HG03064 (cell line): ENCODE data around the gene MAPK1.
"Not testable (repeated sequence)": the region's sequence is repeated elsewhere in the genome, so short reads cannot be mapped to it uniquely, and the experiment has no call there.

Experiments
- ATAC-seq: cut with Tn5 transposase; IDR thresholded peaks from one replicate; pipeline ENCODE4 v1.9.1; 2021; ENCODE audit warnings: low read depth; ENCODE audit not compliant: unreplicated experiment

MAPK1 gene

DNA sequence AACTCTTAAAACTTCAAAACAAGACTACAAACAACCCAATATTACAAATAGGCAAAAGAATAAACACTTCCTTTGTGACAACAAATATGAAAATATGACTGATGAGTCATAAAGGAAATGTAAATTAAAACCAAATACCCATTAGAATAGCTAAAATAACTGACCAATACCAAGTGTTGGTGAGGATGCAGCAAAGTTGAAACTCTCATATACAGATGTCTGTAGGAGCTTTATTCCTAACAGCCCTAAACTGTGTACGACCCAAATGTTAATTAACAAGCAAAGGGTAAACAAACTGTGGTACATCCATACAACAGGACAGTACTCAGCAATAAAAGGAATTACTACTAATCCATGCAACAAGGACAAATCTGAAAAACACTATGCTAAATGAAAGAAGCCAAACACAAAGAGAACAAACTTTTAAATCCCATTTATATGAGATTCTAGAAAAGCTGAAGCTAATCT, 43.0 kb downstream of the MAPK1 start:
- ATAC-seq = no peak

DNA sequence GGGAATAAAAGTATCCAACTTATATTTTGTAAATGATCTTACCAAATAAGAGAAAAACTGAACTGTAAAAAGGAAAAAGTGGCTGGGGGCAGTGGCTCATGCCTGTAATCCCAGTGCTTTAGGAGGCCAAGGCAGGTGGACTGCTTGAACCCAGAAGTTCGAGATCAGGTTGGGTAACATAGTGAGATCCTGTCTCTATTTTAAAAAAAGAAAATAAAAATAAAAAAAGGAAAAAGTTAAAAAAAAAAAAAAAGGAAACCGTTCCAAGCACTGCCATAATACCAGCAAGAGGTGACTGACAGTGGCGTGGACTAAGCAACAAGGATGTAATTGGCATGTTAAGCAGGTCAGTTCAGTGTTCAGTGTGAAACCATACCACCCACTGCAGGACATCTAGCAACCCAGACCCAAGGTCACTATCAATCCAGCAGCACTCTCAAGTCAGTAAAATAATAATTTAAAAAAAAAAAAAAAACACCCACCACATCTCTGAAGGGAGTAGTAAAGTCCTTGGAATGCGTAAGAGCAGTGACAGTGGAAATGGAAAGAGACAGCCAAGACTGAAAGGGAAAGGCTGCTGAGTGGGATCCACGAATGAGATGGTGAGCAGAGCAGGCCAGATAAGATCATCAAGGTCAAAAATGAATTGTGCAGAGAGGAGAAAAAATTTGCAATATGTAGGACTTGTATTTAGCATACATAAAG, 43.6 kb downstream of the MAPK1 start:
- no peak for ATAC-seq

DNA sequence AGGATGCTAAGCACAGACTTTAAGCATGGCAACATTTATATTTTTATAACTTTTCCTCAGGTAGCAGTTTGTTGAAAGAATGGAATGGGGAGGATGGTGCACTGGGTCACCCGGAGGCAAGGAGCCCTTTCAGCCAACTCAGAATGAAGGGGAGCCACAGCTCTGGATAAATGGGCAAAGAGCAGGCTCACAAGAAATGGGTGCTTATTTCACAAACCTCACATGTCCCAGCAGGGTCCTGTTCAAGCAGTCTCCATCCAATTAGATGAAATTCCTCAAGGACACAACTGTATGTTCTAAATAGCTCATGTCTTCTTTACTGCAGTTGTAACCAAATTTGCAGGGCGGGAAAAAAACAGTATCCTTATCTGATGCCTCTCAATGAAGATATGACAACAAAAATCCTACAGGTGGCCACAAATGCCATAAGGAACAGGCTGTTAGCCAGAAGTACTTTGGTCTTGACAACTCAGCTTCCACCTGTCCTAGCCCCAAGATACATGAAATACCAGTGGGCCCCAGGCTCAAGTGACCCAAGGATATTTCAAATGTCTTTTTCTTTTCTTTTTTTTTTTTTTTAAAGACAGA, 48.2 kb downstream of the MAPK1 start:
- no peak for ATAC-seq

DNA sequence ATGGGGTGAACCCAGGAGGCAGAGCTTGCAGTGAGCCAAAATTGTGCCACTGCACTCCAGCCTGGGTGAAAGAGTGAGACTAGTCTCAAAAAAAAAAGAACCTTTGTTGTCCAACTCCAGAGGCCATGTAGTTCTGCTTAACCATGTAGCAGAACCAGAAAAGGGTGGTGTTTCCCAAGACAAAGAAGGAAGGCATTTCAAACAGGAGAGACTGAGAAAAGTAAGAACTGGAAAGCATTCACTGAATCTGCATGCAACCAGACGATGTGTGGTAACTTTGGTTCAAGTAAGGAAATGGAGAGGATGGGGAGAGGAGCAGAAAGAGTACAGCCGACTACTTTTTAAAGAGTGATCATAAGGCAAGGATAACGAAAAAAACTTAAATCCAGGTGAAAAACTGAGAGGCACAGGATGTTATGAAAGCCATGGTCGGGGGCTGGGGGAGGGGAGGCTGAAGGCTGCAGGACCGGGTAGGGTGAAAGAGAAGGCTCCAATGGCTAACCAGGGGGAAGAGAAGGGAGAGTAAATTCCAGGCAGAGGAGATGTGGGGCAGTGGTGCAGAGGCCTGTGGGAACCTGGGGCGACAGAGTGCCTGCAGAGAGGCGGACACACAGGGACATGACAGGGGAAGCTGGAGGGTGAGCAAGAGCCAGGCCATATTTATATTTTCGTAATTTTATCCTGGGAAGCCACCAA, 48.8 kb downstream of the MAPK1 start:
- no peak for ATAC-seq

DNA sequence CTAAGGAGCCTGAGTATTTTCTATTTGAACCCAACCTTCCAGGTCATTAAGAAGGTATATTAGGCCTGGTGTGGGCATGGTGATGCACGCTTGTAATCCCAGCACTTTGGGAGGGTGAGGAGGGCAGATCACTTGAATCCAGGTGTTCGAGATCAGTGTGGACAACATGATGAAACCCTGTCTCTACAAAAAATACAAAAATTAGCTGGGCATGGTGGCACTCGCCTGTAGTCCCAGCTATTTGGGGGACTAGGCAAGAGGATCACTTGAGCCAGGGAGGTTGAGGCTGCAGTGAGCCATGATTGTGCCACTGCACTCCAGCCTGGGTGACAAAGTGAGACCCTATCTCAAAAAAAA, 50.0 kb downstream of the MAPK1 start:
- not testable (repeated sequence) for ATAC-seq

DNA sequence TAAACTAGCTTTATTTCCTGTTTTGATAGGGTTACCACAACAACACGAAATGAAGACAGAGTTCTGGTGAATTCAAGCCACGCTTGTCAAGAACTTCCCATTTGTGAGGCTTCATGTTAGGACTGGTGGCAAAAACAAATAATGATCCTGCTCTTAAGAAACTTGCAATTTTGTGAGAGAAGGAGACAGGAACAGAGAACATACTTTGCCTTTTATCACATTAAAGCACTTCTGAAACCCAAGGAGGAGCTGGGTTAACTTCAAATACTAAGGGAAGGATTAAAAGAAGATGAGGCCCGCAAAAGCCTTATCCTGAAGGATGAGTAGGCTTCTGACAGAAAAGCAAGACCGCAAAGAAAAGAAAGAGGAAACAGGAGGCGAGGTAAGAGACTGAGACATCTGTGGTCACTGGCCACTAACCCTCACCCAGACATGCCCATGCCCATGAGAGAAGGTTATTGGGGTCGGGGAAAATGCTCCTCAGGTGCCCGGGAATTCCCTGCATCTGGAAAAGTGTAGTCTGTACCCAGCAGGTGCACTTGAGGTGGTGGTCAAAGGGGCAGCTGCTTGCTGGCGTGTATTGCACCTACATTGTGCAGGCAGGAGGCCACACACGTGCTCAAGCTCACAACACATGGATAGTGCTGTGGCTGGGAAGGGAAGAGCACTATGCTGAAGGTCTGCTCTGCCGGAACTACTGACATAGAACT, 50.5 kb downstream of the MAPK1 start:
- no peak for ATAC-seq

DNA sequence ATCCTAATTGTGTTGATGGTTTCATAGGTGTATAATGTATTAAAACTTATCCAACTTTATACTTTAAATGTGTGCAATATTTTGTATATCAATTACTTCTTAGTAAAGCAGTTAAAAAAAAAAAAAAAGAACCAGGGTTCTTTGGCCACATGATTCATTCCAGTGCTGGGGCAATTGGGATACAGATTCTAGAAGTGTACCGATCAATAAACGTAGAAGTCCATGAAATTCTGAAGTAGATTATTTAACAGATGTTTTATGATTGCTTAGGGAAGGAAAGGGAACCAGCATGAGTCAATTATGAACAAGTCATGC, 51.0 kb downstream of the MAPK1 start:
- no peak for ATAC-seq

DNA sequence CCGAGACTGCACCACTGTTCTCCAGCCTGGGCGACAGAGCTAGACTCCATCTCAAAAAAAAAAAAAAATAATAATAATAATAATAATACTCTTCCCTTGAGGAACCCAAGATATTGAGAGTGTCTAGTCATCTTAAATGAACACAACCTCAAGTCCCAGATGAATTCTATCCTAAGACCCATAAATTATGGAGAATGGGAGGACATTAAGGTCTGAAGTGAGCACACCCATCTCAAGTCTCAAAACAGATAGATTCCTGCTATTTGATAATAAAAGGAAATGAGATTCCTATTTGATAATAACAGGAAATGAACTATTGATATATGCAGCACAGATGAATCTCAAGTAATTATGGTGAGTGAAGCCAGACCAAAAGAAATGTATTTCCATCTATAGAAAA, 51.5 kb downstream of the MAPK1 start:
- no peak for ATAC-seq

DNA sequence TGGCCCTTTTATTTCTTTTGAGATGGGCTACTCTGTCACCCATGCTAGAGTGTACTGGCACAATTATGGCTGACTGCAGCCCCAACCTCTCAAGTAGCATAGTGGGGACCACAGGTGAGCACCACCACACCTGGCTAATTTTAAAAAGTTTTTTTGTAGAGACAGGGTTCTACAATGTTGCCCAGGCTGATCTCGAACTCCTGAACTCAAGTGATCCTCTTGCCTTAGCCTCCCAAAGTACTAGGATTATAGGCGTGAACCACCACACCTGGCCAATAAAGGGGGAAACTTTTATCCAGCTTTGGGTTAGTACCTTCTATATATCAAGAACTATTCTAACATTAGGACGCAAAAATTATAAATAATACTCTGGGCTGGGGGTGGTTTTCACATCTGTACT, 52.1 kb downstream of the MAPK1 start:
- ATAC-seq = no peak

DNA sequence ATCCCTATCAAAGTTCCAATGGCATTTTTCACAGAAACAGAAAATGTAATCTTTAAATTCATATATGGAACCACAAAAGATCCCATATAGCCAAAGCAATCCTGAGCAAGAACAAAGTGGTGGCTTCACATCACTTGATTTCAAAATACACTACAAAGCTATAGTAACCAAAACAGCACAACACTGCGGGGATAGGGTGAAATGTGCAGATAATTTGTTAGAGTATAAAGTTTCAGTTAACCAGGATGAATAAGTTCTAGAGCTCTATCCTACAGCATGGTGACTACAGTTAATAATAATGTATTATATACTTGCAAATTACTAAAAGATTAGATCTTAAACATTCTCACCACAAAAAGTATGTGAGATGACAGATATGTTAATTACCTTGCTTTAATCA, 55.5 kb downstream of the MAPK1 start:
- ATAC-seq = no peak

DNA sequence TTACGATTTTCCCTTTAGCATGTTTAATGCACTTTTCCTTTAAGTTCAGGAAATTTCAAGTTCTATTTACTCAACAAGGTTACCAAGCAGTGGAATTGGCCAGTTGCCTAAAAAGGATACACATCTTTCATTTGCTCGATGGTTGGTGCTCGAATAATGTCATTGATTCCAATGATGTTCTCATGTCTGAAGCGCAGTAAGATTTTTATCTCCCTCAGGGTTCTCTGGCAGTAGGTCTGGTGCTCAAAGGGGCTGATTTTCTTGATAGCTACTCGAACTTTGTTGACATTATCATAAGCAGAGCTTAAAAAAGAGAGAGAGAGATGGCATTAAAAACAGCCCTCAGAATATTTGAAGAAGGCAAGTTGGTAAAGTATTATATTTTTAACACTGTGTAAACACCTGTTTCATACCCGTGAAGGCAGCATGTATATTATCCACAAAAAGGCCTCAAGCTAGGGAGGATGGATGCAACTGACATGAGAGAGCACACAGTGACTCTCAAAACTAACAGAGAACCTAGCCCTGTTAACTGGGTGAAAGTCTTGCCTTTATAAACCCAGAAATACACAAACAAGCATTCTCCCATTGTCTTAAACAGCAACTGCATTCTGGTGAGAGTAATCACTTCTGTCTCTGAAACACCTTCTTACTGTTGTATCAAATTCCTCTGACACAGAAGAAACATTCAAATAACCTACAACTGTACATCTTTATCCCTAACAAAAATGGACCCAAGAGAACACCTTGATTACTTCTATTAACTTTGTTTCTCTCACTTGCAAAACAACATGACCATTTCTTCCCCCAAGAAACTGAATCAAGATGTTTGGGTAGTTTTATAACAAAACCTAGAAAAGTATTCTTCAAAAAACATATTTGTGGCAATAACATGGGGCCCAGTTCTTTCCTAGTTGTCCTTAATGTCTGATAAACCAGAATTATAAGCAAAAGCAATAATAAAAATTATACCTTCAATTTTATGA, 59.6 kb downstream of the MAPK1 start:
- no peak for ATAC-seq

DNA sequence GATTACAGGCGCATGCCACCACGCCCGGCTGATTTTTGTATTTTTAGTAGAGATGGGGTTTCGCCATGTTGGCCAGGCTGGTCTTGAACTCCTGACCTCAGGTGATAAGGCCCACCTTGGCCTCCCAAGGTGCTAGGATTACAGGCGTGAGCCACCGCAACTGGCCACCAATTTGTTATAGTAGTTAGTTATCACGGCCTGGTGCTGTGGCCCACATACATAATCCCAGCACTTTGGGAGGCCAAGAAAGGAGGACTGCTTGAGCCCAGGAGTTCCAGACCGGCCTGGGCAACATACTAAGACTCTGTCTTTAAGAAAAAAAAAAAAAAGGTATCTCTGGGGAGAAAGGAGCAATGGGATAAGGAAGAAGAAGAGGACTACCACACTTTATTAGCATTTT, 62.1 kb downstream of the MAPK1 start:
- ATAC-seq = not testable (repeated sequence)

DNA sequence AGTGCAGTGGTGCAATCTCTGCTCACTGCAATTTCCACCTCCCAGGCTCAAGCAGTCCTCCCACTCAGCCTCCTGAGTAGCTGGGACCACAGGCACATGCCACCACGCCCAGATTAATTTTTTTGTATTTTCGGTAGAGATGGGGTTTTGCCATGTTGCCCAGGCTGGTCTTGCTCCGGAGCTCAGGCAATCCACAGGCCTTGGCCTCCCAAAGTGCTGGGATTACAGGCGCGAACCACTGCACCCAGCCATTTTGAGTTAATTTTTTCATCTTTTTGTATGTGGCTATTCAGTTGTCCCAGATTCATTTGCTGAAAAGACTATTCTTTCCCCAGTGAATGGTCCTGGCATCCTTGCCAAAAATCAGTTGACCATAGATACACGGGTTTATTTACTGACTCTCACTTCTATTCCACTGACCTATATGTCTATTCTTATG, 63.6 kb downstream of the MAPK1 start:
- no peak for ATAC-seq

DNA sequence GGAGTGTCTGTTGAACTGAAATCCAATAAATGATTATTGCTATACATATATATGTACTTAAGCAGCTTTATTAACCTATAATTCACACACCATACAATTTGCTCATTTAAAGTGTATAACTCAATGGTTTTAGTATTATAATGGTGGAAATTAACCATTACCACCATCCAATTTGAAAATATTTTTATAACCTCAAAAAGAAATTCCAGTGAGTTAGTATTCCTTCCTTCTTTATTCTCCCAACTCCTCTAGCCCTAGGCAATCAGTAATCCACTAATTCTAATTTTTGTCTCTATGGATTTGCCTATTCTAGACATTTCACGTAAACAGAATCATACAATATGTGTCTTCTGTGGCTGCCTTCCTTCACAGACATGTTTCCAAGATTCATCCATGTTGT, 64.8 kb downstream of the MAPK1 start:
- ATAC-seq = no peak

DNA sequence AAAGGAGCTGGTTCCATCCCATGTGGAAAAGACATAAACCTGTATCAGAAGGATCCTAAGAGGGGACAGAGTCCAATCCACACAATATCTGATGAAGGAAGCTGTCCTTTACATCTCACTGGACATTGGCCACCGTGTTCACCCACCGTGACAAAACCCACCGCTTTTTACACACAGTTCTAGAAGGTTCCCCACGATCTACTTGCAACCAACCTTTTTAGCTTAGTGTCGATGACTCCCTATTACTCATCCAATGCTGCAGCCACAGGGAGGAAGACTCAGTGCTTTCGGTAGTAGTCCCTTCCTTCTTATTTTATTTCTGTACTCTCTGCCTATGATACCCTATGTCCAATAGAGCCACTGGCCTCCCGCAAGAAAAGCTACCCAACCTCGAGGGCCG, 65.4 kb downstream of the MAPK1 start:
- no peak for ATAC-seq

DNA sequence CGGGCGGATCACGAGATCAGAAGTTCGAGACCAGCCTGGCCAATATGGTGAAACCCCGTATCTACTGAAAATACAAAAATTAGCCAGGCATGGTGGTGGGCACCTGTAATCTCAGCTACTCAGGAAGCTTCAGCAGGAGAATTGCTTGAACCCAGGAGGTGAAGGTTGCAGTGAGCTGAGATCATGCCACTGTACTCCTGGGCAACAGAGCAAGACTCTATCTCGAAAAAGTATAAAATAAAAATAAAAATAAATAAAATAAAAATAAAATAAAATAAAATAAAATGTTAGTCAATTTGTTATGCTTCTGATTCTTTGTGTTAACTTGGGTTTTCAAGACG, 66.2 kb downstream of the MAPK1 start:
- not testable (repeated sequence) for ATAC-seq

DNA sequence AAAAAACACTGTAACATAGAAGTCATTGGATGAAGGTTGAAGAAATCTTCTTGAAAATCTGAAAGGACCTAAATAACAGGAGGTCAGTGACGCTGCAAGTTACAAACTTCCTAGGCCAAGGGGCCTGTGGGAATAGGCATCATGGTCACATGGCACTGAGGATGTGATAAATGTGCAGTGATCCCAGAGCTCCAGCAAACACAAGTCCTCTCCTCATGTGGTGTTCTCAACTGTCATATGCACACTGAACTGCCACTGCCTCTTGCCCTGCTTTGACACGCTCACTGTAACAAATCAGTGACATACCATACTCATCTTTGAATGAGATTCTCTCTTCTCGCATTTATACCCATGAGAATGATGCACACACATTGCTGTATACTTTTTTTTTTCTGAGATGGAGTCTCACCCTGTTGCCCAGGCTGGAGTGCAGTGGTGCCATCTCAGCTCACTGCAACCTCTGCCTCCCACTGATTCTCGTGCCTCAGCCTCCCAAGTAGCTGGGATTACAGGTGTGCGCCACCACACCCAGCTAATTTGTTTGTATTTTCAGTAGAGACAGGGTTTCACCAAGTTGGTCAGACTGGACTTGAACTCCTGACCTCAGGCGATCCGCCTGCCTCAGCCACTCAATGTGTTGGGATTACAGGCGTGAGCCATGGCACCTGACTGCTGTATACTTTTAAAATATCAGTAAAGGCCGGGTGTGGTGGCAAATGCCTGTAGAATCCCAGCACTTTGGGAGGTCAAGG, 66.7 kb downstream of the MAPK1 start:
- no peak for ATAC-seq

DNA sequence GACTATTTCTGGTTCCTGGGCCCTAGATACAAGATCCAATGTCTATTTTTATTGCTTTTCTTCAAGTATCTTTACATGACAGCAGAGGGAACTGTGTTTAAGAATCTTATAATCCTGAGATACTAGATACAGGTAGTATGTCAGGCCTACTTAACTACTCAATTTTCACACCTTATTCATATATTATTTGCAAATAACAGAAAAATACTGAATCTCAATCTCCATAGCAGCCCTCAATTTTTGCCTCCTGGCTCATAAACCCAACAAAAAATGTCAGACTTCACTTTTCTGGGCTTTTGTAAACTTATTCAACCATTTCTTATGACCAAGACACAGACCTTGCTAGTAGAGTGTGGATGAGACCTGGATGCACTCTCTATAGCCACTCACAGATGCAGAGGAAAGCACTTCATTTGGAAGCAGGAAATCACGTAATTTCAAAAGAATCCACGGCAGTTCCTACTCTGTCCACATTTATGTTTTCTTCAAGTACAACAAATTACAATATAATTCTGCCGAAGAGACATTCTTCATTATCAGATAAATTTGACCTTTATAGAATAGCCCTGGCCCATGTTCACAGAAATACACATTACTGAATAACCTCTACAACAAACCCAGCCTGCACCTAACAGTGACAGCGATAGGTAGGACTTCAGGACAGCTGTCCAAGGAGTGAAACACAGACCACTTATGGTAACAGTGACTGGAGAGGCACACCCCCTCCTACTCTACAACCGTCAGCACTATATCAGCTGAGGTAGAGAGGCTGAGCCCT, 69.8 kb downstream of the MAPK1 start:
- ATAC-seq = no peak

DNA sequence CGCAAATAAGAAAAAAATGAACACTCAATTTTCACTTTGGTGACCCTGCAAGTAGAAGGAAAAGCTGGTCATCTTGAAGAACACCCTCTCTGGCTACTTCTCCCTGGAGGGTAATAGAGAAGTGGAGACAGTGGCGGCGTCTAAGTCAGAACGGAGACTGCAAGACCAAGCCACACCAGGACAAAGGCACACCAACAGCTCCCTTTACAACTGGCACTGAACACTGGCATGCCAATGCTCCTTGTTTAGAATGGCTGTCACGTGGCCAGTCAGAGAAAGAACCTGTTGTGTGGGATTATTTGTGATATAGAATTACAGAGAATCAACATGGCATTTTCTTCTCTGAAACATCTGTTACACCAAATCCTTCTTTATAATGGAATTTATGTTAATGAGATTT, 70.6 kb downstream of the MAPK1 start:
- ATAC-seq = no peak
